Hematopoietic multipotent progenitor cell treated with erythropoietin and hydrocortisone succinate and interleukin-3 and kit ligand, for 8 days (in vitro differentiated cells): ENCODE data around the gene NDST1.
A peak's percentile ranks its signal among the peaks of the same experiment; 100 is the strongest.

Experiments
- DNase-seq: peaks from one replicate; pipeline ENCODE4 v3.0.0-alpha.2; 2015

NDST1 gene

GRCh38 chr5:150590979-150591695, 83.2 kb downstream of the NDST1 start:
- DNase-seq = no peak

GRCh38 chr5:150593593-150593992, 85.7 kb downstream of the NDST1 start:
- peak; percentile 46 for DNase-seq

DNA sequence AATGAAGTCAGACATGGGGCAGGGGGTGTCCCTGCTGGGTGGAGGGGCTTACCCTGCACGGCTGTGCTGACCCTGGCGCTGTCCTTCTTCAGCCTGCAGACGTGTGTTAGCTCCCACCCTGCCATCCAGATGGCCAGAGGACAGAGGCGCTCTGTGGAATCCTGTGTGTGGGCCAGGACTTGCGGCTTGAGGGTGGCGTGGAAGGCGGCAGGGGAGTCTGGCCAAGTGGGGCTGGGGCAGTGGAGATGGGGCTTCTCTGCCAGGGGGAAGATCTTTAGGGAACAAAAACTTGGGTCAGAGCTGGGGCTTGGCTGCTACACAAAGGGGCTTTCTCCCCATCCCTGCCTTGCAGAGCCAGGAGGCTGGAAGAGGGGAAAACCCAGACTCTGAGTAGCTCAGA, 86.1 kb downstream of the NDST1 start:
- no peak for DNase-seq

- DNase-seq = peak; percentile 78
Observed at GRCh38 chr5:150595466-150596031, 87.6 kb downstream of the NDST1 start.

GRCh38 chr5:150596313-150596712, 88.4 kb downstream of the NDST1 start:
- no peak for DNase-seq

DNA sequence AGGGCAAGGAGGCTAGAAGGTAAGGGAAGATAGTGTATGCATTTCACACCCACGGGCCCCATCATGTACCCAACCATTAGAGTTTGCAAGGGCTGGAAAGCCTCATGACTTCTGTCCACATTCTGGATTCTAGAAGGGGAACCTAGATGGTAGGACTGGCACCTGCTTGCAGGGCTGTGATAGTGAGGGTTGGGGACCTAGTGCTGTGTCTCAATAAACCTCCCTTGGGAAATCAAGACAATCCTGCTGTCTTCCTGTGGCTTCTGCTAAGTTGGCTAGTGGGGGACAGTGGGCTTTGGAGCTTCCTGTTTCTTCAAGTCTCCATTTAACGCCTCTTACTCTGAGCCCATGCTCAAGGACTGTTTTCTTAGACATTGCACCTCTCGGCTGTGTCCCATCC, 88.9 kb downstream of the NDST1 start:
- no peak for DNase-seq

DNA sequence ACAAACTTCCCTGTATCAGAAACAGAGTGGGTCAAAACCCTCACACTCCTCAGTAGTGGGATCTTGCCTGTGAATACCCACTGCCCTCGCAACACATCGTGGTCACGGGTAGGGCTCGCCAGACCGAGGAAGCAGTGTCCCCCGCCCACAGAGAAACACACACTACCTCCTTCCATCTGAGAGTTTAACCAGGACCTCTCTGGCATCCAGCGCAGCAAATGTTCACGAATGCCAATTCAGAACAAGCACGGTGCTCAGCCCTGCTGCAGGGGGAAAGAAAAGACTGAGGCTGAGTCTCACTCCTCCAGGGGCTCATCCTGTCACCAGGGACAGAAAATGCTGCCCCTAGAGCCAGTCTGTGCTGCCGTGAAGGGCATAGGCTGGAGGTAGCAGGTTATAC, 90.1 kb downstream of the NDST1 start:
- no peak for DNase-seq

- no peak for DNase-seq
Observed at GRCh38 chr5:150598821-150599273, 90.9 kb downstream of the NDST1 start.

DNA sequence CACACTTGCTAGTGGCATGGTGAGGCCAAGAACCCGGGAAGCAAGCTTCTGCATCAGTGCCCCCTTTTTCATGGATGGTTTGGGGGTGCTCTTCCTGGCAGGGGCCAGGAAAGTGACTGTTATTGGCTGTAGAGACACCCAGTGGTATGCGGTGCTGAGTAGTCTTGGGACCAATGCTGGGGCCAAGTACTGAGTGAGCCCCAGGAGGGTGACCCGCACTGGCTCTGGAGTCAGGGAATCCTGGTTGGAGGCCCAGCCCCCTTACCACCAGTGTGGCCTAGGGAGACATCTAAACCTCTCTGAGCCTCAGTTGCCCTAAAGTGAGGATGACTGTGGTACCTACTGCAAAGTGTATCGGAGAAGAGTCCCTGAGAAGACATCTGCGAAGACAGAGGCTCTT, 91.3 kb downstream of the NDST1 start:
- no peak for DNase-seq

GRCh38 chr5:150599917-150600511, 92.1 kb downstream of the NDST1 start:
- no peak for DNase-seq

- DNase-seq = no peak
Observed at GRCh38 chr5:150600616-150601490, 92.9 kb downstream of the NDST1 start.

DNA sequence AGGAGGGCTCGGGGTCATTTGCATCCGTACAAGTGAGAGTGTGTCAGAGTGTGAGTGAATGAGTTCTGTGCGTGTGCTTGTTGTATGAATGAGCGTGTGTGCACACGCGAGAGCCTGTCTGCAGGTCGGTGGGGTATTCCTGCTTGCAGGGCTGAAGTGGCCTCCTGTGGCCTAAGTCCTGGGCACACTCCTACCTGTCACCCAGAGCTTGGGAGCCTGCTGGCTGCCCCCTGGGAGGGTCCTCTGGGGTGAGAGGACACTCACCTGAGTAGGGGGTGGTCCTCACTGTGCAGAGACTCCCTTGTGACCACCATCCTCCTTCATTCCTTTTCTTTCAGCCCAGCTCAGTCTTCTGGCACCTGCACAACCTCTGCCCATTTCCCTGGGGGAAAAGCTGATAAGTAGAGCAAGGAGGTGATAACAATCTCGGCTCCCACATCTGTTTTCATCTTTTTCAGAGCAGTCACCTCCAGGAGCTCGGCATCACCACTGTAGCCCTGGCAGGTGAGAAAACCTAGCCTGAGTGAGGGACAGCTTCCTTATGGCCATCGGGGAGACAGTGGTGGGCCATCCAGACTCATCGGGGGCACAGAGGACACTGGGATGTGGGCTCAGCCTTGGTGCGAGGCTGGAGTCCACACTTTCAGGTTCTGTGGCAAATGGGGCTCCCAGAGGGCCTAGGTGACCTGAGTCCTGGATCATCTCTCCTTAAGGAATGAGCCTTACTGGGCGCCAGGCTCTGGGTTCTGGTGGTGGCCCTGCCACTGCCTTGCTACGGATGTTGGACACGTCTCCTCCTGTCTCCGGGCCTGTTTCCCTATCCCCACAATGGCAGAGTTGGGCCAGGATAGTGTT, 93.8 kb downstream of the NDST1 start:
- no peak for DNase-seq

DNA sequence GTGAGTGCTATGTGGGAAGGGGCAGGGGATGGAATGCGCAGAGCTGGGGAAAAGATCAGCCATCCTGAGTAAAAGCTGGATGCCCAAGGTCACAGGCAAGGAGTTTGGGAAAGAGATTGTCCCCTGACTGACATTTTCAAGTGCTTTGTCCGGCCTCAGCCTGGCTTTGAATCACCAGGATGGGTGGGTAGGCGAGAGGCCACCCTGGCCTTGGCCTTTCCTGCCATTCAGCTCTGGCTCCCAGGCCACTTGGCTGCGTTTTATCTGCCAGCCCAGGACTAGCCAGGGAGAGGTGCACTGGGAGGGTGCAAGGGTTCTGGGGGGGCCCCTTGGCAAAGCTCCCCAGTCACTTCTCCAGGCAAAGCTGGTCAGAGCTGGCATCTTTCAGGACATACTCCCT, 95.1 kb downstream of the NDST1 start:
- no peak for DNase-seq

DNA sequence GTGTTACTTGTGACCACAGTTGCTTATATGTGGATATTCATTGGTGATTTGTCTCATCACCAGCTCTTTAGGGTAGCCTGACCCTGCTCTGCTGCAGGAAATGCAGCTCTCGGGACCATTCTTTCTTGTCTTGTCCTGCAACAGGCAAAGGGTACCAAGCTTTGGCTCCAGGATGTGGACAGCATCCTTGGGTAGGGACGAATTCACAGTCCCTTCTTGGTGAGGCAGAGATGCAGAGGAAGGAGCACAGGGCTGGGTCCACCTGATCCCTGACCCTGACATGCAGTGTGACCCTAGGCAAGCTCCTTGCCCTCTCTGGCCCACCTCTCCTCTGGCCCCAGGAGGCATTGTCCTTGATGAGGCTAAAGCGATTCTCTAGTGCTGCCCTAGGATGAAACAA, 95.6 kb downstream of the NDST1 start:
- no peak for DNase-seq

DNA sequence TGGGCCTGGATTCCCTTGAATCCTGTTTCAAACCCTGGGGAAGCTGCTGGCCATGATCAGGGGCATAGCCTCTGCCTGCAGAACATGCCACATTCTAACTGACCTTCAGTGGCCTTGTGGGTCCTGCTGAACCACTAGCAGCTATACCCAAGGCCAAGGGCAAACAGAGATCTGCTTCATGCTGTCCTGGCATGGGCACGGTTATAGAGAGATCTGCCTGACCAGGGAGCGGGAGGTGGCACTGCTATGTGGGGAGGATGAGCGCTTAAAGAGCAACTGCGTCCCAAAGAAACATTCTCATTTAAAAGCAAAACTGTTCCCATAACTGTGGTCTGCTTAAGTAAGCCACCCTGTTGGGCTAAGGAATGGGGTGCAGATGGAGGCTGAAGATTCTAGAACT, 96.1 kb downstream of the NDST1 start:
- DNase-seq = no peak

DNA sequence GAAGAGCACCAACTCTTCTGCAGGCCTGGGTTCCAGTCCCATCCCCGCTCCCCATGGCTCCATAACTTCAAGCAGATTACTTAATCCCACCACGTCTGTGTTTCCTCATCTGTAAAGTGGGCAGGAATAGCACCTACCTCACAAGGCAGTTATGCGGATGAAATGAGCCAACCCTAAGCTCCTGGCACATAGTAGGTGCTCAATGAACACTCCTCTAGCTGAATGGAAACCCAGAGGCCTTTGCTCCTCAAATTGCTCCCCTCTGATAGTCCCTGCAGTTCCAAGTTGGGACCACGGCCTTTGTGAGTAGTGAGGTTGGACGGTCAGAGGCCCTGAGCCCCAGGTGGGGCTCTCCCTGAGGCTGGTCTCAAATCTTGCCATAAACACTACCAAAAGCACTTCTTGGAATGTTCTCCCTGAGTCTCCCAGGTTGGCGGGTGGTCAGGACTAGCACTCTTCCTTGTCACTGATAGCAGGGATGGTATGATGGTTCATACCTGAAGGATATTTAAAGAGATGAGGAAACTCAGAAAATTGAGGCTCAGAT, 97.0 kb downstream of the NDST1 start:
- DNase-seq = no peak

DNA sequence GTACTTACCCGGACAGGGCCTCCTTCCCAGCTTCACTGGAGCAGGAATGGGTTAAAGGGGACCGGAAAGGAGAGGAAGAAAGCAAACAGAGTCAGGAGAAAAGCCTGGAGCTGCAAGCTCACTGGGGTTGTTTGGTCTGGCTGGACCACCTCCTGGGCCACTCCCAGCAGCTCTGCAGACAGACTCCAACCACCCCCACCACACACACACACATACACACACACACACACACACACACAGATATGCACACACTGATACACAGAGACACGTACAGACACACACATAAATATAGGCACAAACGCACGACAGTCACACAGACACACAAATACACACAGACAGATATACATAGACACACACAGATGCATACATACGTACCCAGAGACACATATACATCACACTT, 97.6 kb downstream of the NDST1 start:
- DNase-seq = no peak

DNA sequence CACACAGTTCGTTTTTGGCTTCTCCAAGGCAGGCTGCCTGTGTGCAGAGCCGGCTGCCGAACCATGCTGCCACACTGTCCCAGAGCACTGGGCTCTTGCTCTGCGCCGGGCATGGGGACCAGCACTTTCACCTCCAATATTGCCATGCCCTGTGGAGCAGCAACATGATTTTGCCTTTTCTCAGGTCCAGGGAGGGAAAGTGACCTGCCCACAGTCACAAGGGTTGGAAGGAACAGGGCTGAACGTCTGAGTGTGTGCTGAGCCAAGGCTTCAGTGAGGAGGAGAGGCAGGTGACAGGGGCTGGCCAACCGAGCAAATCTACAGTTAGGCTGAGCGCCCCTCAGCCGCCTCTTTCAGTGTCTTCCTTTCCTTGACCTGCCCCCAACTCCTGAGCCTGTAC, 98.5 kb downstream of the NDST1 start:
- no peak for DNase-seq

DNA sequence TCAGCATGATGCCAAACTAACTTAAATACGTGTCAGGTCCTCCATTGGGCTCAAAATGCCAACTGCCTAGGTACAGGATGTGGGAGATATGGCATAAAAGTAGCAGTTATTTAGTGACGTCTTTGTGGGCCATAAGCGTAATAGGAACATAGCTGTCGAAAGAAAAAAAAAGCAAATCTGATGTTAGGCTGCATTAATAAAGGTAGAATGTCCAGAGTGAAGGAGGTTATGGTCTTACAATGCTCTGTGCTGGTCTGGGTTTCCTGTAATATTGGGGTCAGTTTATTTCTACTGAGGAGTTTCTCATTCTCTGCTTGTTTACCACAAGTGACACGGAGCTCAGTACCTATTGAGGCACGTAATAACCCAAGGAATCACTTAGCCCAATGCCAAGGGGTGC, 99.2 kb downstream of the NDST1 start:
- DNase-seq = no peak
